Measurements from ENCODE around the gene TYW1B.
"Not testable (repeated sequence)": the region's sequence is repeated elsewhere in the genome, so short reads cannot be mapped to it uniquely, and the experiment has no call there.

TYW1B gene

GRCh38 chr7:72710983-72711382 is 117.0 kb downstream of the TYW1B start:
- ATAC-seq (replicated peaks) (no peak), DNase-seq (no peak)
- Mint-ChIP-seq H3K4me3 (no peak overlapping the region), H3K36me3 (peaks cover 39 to 56% of the 10 kb centered on the region in 2 donors), H3K27me3 (no peaks in the 10 kb centered on the region), H3K4me1 (no peaks in the 10 kb centered on the region), H3K9me3 (peaks cover 3 to 5% of the 10 kb centered on the region in 2 donors), H3K27ac (no peak overlapping the region)

GRCh38 chr7:72709909-72710308 is 118.1 kb downstream of the TYW1B start:
- Mint-ChIP-seq H3K4me3 (no peak overlapping the region), H3K36me3 (peaks cover 41 to 60% of the 10 kb centered on the region in 2 donors), H3K27me3 (no peaks in the 10 kb centered on the region), H3K27ac (no peak overlapping the region), H3K4me1 (no peaks in the 10 kb centered on the region), H3K9me3 (peaks cover 3 to 5% of the 10 kb centered on the region in 2 donors)
- DNase-seq (no peak), ATAC-seq (replicated peaks) (no peak)

- DNase-seq; H3K4me1 Mint-ChIP-seq; H3K9me3 Mint-ChIP-seq; ATAC-seq (replicated peaks); H3K27me3 Mint-ChIP-seq; H3K4me3 Mint-ChIP-seq; H3K27ac Mint-ChIP-seq: not testable (repeated sequence)
- peaks cover 41 to 60% of the 10 kb centered on the region in 2 donors for H3K36me3 Mint-ChIP-seq
Measured at GRCh38 chr7:72708371-72709050, 119.5 kb downstream of the TYW1B start.

GRCh38 chr7:72706521-72706920 is 121.5 kb downstream of the TYW1B start:
- no peaks in the 10 kb centered on the region for H3K27me3 Mint-ChIP-seq
- no peaks in the 10 kb centered on the region for H3K4me1 Mint-ChIP-seq
- no peak overlapping the region for H3K4me3 Mint-ChIP-seq
- H3K9me3 Mint-ChIP-seq, result peaks cover 3 to 5% of the 10 kb centered on the region in 2 donors
- ATAC-seq (replicated peaks) (no peak), DNase-seq (no peak)
- H3K27ac Mint-ChIP-seq, result no peak overlapping the region
- H3K36me3 Mint-ChIP-seq, result peaks cover 38 to 53% of the 10 kb centered on the region in 2 donors

GRCh38 chr7:72705693-72706092 is 122.3 kb downstream of the TYW1B start:
- H3K4me1 Mint-ChIP-seq; H3K27ac Mint-ChIP-seq; DNase-seq; H3K27me3 Mint-ChIP-seq; ATAC-seq (replicated peaks); H3K9me3 Mint-ChIP-seq; H3K4me3 Mint-ChIP-seq: not testable (repeated sequence)
- H3K36me3 Mint-ChIP-seq, result peaks cover 39 to 51% of the 10 kb centered on the region in 2 donors

- Mint-ChIP-seq H3K27me3 (no peaks in the 10 kb centered on the region), H3K4me3 (no peak overlapping the region), H3K9me3 (peaks cover 3 to 5% of the 10 kb centered on the region in 2 donors), H3K36me3 (peaks cover 31 to 46% of the 10 kb centered on the region in 2 donors), H3K27ac (no peak overlapping the region), H3K4me1 (no peaks in the 10 kb centered on the region)
- no peak for DNase-seq
- no peak for ATAC-seq (replicated peaks)
Measured at GRCh38 chr7:72704894-72705293, 123.1 kb downstream of the TYW1B start.

- ATAC-seq (replicated peaks); H3K27ac Mint-ChIP-seq; H3K4me1 Mint-ChIP-seq; DNase-seq; H3K4me3 Mint-ChIP-seq; H3K27me3 Mint-ChIP-seq; H3K9me3 Mint-ChIP-seq: not testable (repeated sequence)
- peaks cover 12 to 18% of the 10 kb centered on the region in 2 donors for H3K36me3 Mint-ChIP-seq
Measured at GRCh38 chr7:72700548-72700947, 127.5 kb downstream of the TYW1B start.

GRCh38 chr7:72697066-72697465 is 130.9 kb downstream of the TYW1B start:
- not testable (repeated sequence) for H3K4me3 Mint-ChIP-seq; DNase-seq; H3K9me3 Mint-ChIP-seq; H3K4me1 Mint-ChIP-seq; H3K27me3 Mint-ChIP-seq; H3K27ac Mint-ChIP-seq; ATAC-seq (replicated peaks)
- H3K36me3 Mint-ChIP-seq, result peaks cover 21 to 28% of the 10 kb centered on the region in 2 donors

- peaks cover 18 to 25% of the 10 kb centered on the region in 2 donors for H3K36me3 Mint-ChIP-seq
- not testable (repeated sequence) for H3K9me3 Mint-ChIP-seq; H3K4me3 Mint-ChIP-seq; DNase-seq; H3K4me1 Mint-ChIP-seq; H3K27ac Mint-ChIP-seq; H3K27me3 Mint-ChIP-seq; ATAC-seq (replicated peaks)
Measured at GRCh38 chr7:72696643-72697042, 131.4 kb downstream of the TYW1B start.

- H3K4me3 Mint-ChIP-seq; ATAC-seq (replicated peaks); DNase-seq; H3K9me3 Mint-ChIP-seq; H3K27me3 Mint-ChIP-seq; H3K4me1 Mint-ChIP-seq; H3K27ac Mint-ChIP-seq: not testable (repeated sequence)
- H3K36me3 Mint-ChIP-seq, result peaks cover 13 to 20% of the 10 kb centered on the region in 2 donors
Measured at GRCh38 chr7:72695482-72695881, 132.5 kb downstream of the TYW1B start.

- not testable (repeated sequence) for DNase-seq; H3K4me1 Mint-ChIP-seq; H3K9me3 Mint-ChIP-seq; H3K27ac Mint-ChIP-seq; ATAC-seq (replicated peaks); H3K27me3 Mint-ChIP-seq; H3K4me3 Mint-ChIP-seq
- H3K36me3 Mint-ChIP-seq, result peaks cover 16 to 37% of the 10 kb centered on the region in 2 donors
Measured at GRCh38 chr7:72691442-72691841, 136.6 kb downstream of the TYW1B start.

GRCh38 chr7:72690177-72690576 is 137.8 kb downstream of the TYW1B start:
- not testable (repeated sequence) for H3K27ac Mint-ChIP-seq; H3K4me1 Mint-ChIP-seq; H3K4me3 Mint-ChIP-seq; H3K27me3 Mint-ChIP-seq; DNase-seq; ATAC-seq (replicated peaks); H3K9me3 Mint-ChIP-seq
- H3K36me3 Mint-ChIP-seq, result peaks cover 14 to 38% of the 10 kb centered on the region in 2 donors

GRCh38 chr7:72689344-72689743 is 138.7 kb downstream of the TYW1B start:
- not testable (repeated sequence) for DNase-seq; H3K4me3 Mint-ChIP-seq; H3K27me3 Mint-ChIP-seq; ATAC-seq (replicated peaks); H3K27ac Mint-ChIP-seq; H3K4me1 Mint-ChIP-seq; H3K9me3 Mint-ChIP-seq
- peaks cover 14 to 37% of the 10 kb centered on the region in 2 donors for H3K36me3 Mint-ChIP-seq

- Mint-ChIP-seq H3K4me1 (peaks cover 15 to 19% of the 10 kb centered on the region in 2 donors), H3K36me3 (peaks cover 10 to 26% of the 10 kb centered on the region in 2 donors)
- H3K27me3 Mint-ChIP-seq; H3K4me3 Mint-ChIP-seq; H3K9me3 Mint-ChIP-seq; H3K27ac Mint-ChIP-seq; ATAC-seq (replicated peaks); DNase-seq: not testable (repeated sequence)
Measured at GRCh38 chr7:72681211-72681610, 146.8 kb downstream of the TYW1B start.

- not testable (repeated sequence) for H3K27ac Mint-ChIP-seq; ATAC-seq (replicated peaks); H3K9me3 Mint-ChIP-seq; H3K4me3 Mint-ChIP-seq; DNase-seq; H3K27me3 Mint-ChIP-seq; H3K4me1 Mint-ChIP-seq
- H3K36me3 Mint-ChIP-seq, result peaks cover 10 to 19% of the 10 kb centered on the region in 2 donors
Measured at GRCh38 chr7:72676880-72677279, 151.1 kb downstream of the TYW1B start.

All from stimulated activated naive B cell treated with anti-CD40 and anti-IgM and Interleukin-4, amounts not matched to agents 10 μg/mL and 1 μg/mL and 100 μg/mL, for 72 hours (primary cell).